WTC11 (cell line): ENCODE data around the gene FAM47E. TPM values are rescaled to one million over a fixed set of nuclear protein-coding genes. Genes with fewer than 3 reads are reported as not detected.
A peak's percentile ranks its signal among the peaks of the same experiment; 100 is the strongest.

Source experiments
- ATAC-seq: fragments of 200-7000 bp; cut with Tn5 transposase; 2 replicates; pipeline ENCODE4 v1.10.0; 2021; ENCODE audit warnings: mild to moderate bottlenecking, moderate library complexity
- CTCF ChIA-PET: fragments of 300-600 bp; sonication (Branson Sonifier 250); formaldehyde crosslinking; loops from one replicate; lab custom pipeline; 2021; ENCODE audit warnings: antibody characterized with exemption; lab: Charles Lee
- POLR2A ChIA-PET: fragments of 350-600 bp; sonication (Branson Sonifier 250); formaldehyde crosslinking; loops from one replicate; lab custom pipeline; 2021; ENCODE audit warnings: antibody characterized with exemption; lab: Charles Lee
- DNase-seq: peaks from one replicate; pipeline ENCODE4 v3.0.0; 2021; ENCODE audit warnings: low spot score
- H3K27ac Mint-ChIP-seq: 2 replicates; pipeline ENCODE4 v1.8.0; 2021; ENCODE audit warnings: mixed read lengths
- H3K27me3 Mint-ChIP-seq: 2 replicates; pipeline ENCODE4 v1.8.0; 2021; ENCODE audit warnings: low read depth, mild to moderate bottlenecking, moderate library complexity, mixed read lengths
- H3K36me3 Mint-ChIP-seq: 2 replicates; pipeline ENCODE4 v1.8.0; 2021; ENCODE audit warnings: mixed read lengths
- H3K4me1 Mint-ChIP-seq: 2 replicates; pipeline ENCODE4 v1.8.0; 2022; ENCODE audit warnings: mixed read lengths
- H3K4me3 Mint-ChIP-seq: 2 replicates; pipeline ENCODE4 v1.8.0; 2021; ENCODE audit warnings: mild to moderate bottlenecking, moderate library complexity, mixed read lengths
- H3K9me3 Mint-ChIP-seq: 2 replicates; pipeline ENCODE4 v1.8.0; 2021; ENCODE audit warnings: mixed read lengths
- ELF4 ChIP-seq: sonication (generic); formaldehyde crosslinking; IDR thresholded peaks from 2 replicates; pipeline ENCODE4 v1.8.1; 2022; ENCODE audit warnings: low read depth, mild to moderate bottlenecking, moderate library complexity, missing genetic modification reagents
- EMX1 ChIP-seq: fragments of 250-450 bp; sonication (Bioruptor Pico); IDR thresholded peaks from 2 replicates; pipeline ENCODE4 v1.8.0; 2021; ENCODE audit warnings: mild to moderate bottlenecking
- ESRRA ChIP-seq: sonication (generic); formaldehyde crosslinking; IDR thresholded peaks from 2 replicates; pipeline ENCODE4 v1.8.1; 2022; ENCODE audit warnings: mild to moderate bottlenecking, missing genetic modification reagents, borderline replicate concordance
- ETV6 ChIP-seq: sonication (generic); formaldehyde crosslinking; IDR thresholded peaks from 2 replicates; pipeline ENCODE4 v1.8.1; 2022; ENCODE audit warnings: mild to moderate bottlenecking, missing genetic modification reagents
- FOXK1 ChIP-seq: sonication (generic); formaldehyde crosslinking; IDR thresholded peaks from 2 replicates; pipeline ENCODE4 v1.8.0; 2022; ENCODE audit warnings: mild to moderate bottlenecking, moderate library complexity, missing genetic modification reagents
- FOXP4 ChIP-seq: sonication (generic); formaldehyde crosslinking; IDR thresholded peaks from 2 replicates; pipeline ENCODE4 v1.8.0; 2022; ENCODE audit warnings: mild to moderate bottlenecking, missing genetic modification reagents
- GABPB1 ChIP-seq: sonication (generic); formaldehyde crosslinking; IDR thresholded peaks from 2 replicates; pipeline ENCODE4 v1.8.1; 2023; ENCODE audit warnings: mild to moderate bottlenecking, missing genetic modification reagents
- GRHL2 ChIP-seq: fragments of 250-450 bp; sonication (Bioruptor Pico); IDR thresholded peaks from 2 replicates; pipeline ENCODE4 v1.8.0; 2022; ENCODE audit warnings: mild to moderate bottlenecking, moderate library complexity; ENCODE audit not compliant: insufficient replicate concordance, severe bottlenecking
- GTF2I ChIP-seq: fragments of 250-450 bp; sonication (Bioruptor Pico); conservative IDR thresholded peaks from 2 replicates; pipeline ENCODE4 v1.4.0; 2021; ENCODE audit warnings: mild to moderate bottlenecking
- IRF1 ChIP-seq: sonication (generic); formaldehyde crosslinking; IDR thresholded peaks from 2 replicates; pipeline ENCODE4 v1.8.0; 2023; ENCODE audit warnings: missing genetic modification reagents
- IRF2 ChIP-seq: sonication (generic); formaldehyde crosslinking; IDR thresholded peaks from 2 replicates; pipeline ENCODE4 v1.8.0; 2022; ENCODE audit warnings: low read depth, missing genetic modification reagents, borderline replicate concordance
- MXD4 ChIP-seq: fragments of 250-450 bp; sonication (Bioruptor Pico); IDR thresholded peaks from 2 replicates; pipeline ENCODE4 v1.8.0; 2021; ENCODE audit warnings: mild to moderate bottlenecking, moderate library complexity, borderline replicate concordance
- NR1H2 ChIP-seq: sonication (generic); formaldehyde crosslinking; IDR thresholded peaks from 2 replicates; pipeline ENCODE4 v1.9.0; 2021; ENCODE audit warnings: mild to moderate bottlenecking, moderate library complexity, missing genetic modification reagents
- OVOL2 ChIP-seq: fragments of 250-450 bp; sonication (Bioruptor Pico); IDR thresholded peaks from 2 replicates; pipeline ENCODE4 v1.9.0; 2021; ENCODE audit warnings: mild to moderate bottlenecking, borderline replicate concordance
- PRRX2 ChIP-seq: fragments of 250-450 bp; sonication (Bioruptor Pico); IDR thresholded peaks from 2 replicates; pipeline ENCODE4 v1.8.0; 2021; ENCODE audit warnings: mild to moderate bottlenecking
- RELA ChIP-seq: sonication (generic); formaldehyde crosslinking; IDR thresholded peaks from 2 replicates; pipeline ENCODE4 v1.8.1; 2022; ENCODE audit warnings: missing genetic modification reagents, mild to moderate bottlenecking, borderline replicate concordance
- SMAD3 ChIP-seq: sonication (generic); formaldehyde crosslinking; IDR thresholded peaks from 2 replicates; pipeline ENCODE4 v1.8.0; 2022; ENCODE audit warnings: missing genetic modification reagents, mild to moderate bottlenecking, borderline replicate concordance
- TCF7 ChIP-seq: sonication (generic); formaldehyde crosslinking; IDR thresholded peaks from 2 replicates; pipeline ENCODE4 v1.8.0; 2022; ENCODE audit warnings: mild to moderate bottlenecking, low read depth, missing genetic modification reagents, moderate library complexity
- TEAD4 ChIP-seq: sonication (generic); formaldehyde crosslinking; IDR thresholded peaks from 2 replicates; pipeline ENCODE4 v1.8.0; 2022; ENCODE audit warnings: mild to moderate bottlenecking, missing genetic modification reagents
- TP53 ChIP-seq: sonication (generic); formaldehyde crosslinking; IDR thresholded peaks from 2 replicates; pipeline ENCODE4 v1.8.1; 2023; ENCODE audit warnings: mild to moderate bottlenecking, missing genetic modification reagents
- USF2 ChIP-seq: sonication (generic); formaldehyde crosslinking; IDR thresholded peaks from 2 replicates; pipeline ENCODE4 v1.8.1; 2023; ENCODE audit warnings: mild to moderate bottlenecking, missing genetic modification reagents, moderate library complexity
- ZNF232 ChIP-seq: sonication (generic); formaldehyde crosslinking; IDR thresholded peaks from 2 replicates; pipeline ENCODE4 v1.8.0; 2022; ENCODE audit warnings: mild to moderate bottlenecking, missing genetic modification reagents
- ZNF317 ChIP-seq: sonication (generic); formaldehyde crosslinking; IDR thresholded peaks from 2 replicates; pipeline ENCODE4 v1.8.1; 2023; ENCODE audit warnings: low read depth, mild to moderate bottlenecking, moderate library complexity, missing genetic modification reagents, borderline replicate concordance
- ZNF423 ChIP-seq: fragments of 250-450 bp; sonication (Bioruptor Pico); IDR thresholded peaks from 2 replicates; pipeline ENCODE4 v2.1.2; 2022; ENCODE audit warnings: mild to moderate bottlenecking, moderate library complexity
- ZNF425 ChIP-seq: fragments of 250-450 bp; sonication (Bioruptor Pico); conservative IDR thresholded peaks from 2 replicates; pipeline ENCODE4 v1.9.0; 2021; ENCODE audit warnings: mild to moderate bottlenecking
- ZNF671 ChIP-seq: fragments of 250-450 bp; sonication (Bioruptor Pico); IDR thresholded peaks from 2 replicates; pipeline ENCODE4 v1.8.0; 2021; ENCODE audit warnings: mild to moderate bottlenecking
- total RNA-seq: library from RNA; stranded (reverse); gene quantifications from 3 replicates; pipeline ENCODE4 v1.2.3, GENCODE V29; 2021

FAM47E gene
- total RNA-seq, 1 experiment from 2014 or later, result 1.4 TPM

GRCh38 chr4:76302826-76303438 is 51.4 kb downstream of the FAM47E start (continued):
- TF ChIP-seq ZNF425 (CRISPR knock-in tag), result no peak
- no peak for TF ChIP-seq TCF7
- TF ChIP-seq RELA (CRISPR knock-in tag), result no peak
- TF ChIP-seq PRRX2 (CRISPR knock-in tag), result no peak

- DNase-seq, result no peak
- ChIA-PET POLR2A (interaction anchor here (1.2 kb wide), 1 partner anchor 92 kb away, joined by 3 read pairs; the partner anchor contains the start of gene SCARB2), CTCF (interaction anchor here (1.0 to 3.0 kb wide), 6 partner anchors 11 to 740 kb away, joined by 3 to 46 read pairs (median 4); no protein-coding TSS in a partner anchor)
- H3K9me3 Mint-ChIP-seq, result no peaks in the 10 kb centered on the region
- H3K4me1 Mint-ChIP-seq, result peaks cover 12% of the 10 kb centered on the region
- no peak for TF ChIP-seq SMAD3
- no peak for TF ChIP-seq GTF2I
- no peak for TF ChIP-seq ESRRA (CRISPR knock-in tag)
- TF ChIP-seq GRHL2, result no peak
- no peak for TF ChIP-seq MXD4
- no peak for TF ChIP-seq ZNF317 (CRISPR knock-in tag)
- no peak for TF ChIP-seq GABPB1 (CRISPR knock-in tag)
- TF ChIP-seq OVOL2 (CRISPR knock-in tag), result no peak
- no peak for TF ChIP-seq NR1H2 (CRISPR knock-in tag)
- TF ChIP-seq RELA (CRISPR knock-in tag), result no peak
- TF ChIP-seq ZNF423 (CRISPR knock-in tag), result no peak
- TF ChIP-seq ELF4 (CRISPR knock-in tag), result no peak
- H3K27ac Mint-ChIP-seq, result no peak overlapping the region
- peak overlapping the region; percentile 84 for H3K4me3 Mint-ChIP-seq
- H3K27me3 Mint-ChIP-seq, result peaks cover 33% of the 10 kb centered on the region
- ATAC-seq, result no peak
- peaks cover 7% of the 10 kb centered on the region; the same call in 1 of the 2 replicates for H3K36me3 Mint-ChIP-seq
Observed at GRCh38 chr4:76305033-76305687, 53.6 kb downstream of the FAM47E start.

GRCh38 chr4:76305971-76306881 is 54.7 kb downstream of the FAM47E start, which contains the start of gene STBD1:
TSS of gene STBD1 (plus strand) at chr4:76306733. CDS start at chr4:76306770, 37 bp downstream.
- peak; percentile 83 for DNase-seq
- Mint-ChIP-seq H3K4me1 (peaks cover 12% of the 10 kb centered on the region), H3K27me3 (peaks cover 33% of the 10 kb centered on the region), H3K9me3 (no peaks in the 10 kb centered on the region), H3K27ac (no peak within 1 kb of the TSS), H3K36me3 (peaks cover 7% of the 10 kb centered on the region; the same call in 1 of the 2 replicates), H3K4me3 (peak within 1 kb of the TSS; percentile 84)
- ChIA-PET CTCF (interaction anchor here (0.6 to 3.0 kb wide), 12 partner anchors 12 to 739 kb away, joined by 3 to 46 read pairs (median 4); no protein-coding TSS in a partner anchor), POLR2A (interaction anchor here (0.6 to 1.3 kb wide), 5 partner anchors 28 to 756 kb away, joined by 3 to 4 read pairs (median 3); partner anchors contain the start of gene SCARB2)
- peak; percentile 85 for ATAC-seq
- no peak for TF ChIP-seq ZNF671 (CRISPR knock-in tag)
- TF ChIP-seq ZNF232 (CRISPR knock-in tag), result 0 out of 2 replicates have a peak, but pooled peaks have one; percentile 70
- 0 out of 2 replicates have a peak, but pooled peaks have one; percentile 47 for TF ChIP-seq FOXK1 (CRISPR knock-in tag)
- TF ChIP-seq IRF2 (CRISPR knock-in tag), result no peak
- TF ChIP-seq FOXP4 (CRISPR knock-in tag), result peak; percentile 52; the same call in 1 of the 2 replicates
- TF ChIP-seq TP53, result no peak
- no peak for TF ChIP-seq USF2 (CRISPR knock-in tag)
- TF ChIP-seq IRF1 (CRISPR knock-in tag), result peak; percentile 15; the same call in 1 of the 2 replicates
- TF ChIP-seq TEAD4 (CRISPR knock-in tag), result no peak
- TF ChIP-seq ETV6 (CRISPR knock-in tag), result peak; percentile 91
- peak; percentile 52 for TF ChIP-seq GABPB1 (CRISPR knock-in tag)
- no peak for TF ChIP-seq EMX1 (CRISPR knock-in tag)
